Measurements from ENCODE around the gene SH3TC1. TPM values are rescaled to one million over a fixed set of nuclear protein-coding genes. Genes with fewer than 3 reads are reported as not detected.

SH3TC1 gene
- total RNA-seq, 1 experiment from 2014 or later = 7.8 TPM

- no peak for TF ChIP-seq CTCF (IDR thresholded peaks at IDR 0.05; ENCODE audit: unreplicated experiment)
- no peaks in the 10 kb centered on the region for H3K9me3 Mint-ChIP-seq (ENCODE audit: low read depth, unreplicated experiment)
- intact Hi-C loops (cut with micrococcal nuclease; ENCODE audit: unreplicated experiment) = loop anchor here (2.0 to 5.0 kb wide), 2 partner anchors 63 to 227 kb away; no protein-coding TSS in a partner anchor
- no TSS peak for BruUV-seq (replicated peaks)
- no peak overlapping the region for H3K4me3 Mint-ChIP-seq (ENCODE audit: low read depth, unreplicated experiment)
- peaks cover 14% of the 10 kb centered on the region for H3K27me3 Mint-ChIP-seq (ENCODE audit: unreplicated experiment)
- DNase-seq = no peak
- CTCF ChIA-PET = interaction anchor here (1.2 to 2.4 kb wide), 3 partner anchors 18 to 68 kb away, joined by 3 to 18 read pairs (median 16); partner anchors contain the start of gene SH3TC1
- no peaks in the 10 kb centered on the region for H3K4me1 Mint-ChIP-seq (ENCODE audit: low read depth, unreplicated experiment)
- no peak overlapping the region for H3K27ac Mint-ChIP-seq (ENCODE audit: unreplicated experiment)
- H3K36me3 Mint-ChIP-seq (ENCODE audit: insufficient read depth, unreplicated experiment) = no peaks in the 10 kb centered on the region
These were observed 23.4 kb upstream of the SH3TC1 start for GRCh38 chr4:8175686-8176085.

GRCh38 chr4:8176547-8177399 is 22.3 kb upstream of the SH3TC1 start:
- Mint-ChIP-seq H3K4me3 (ENCODE audit: low read depth, unreplicated experiment) (no peak overlapping the region), H3K36me3 (ENCODE audit: insufficient read depth, unreplicated experiment) (no peaks in the 10 kb centered on the region), H3K9me3 (ENCODE audit: low read depth, unreplicated experiment) (no peaks in the 10 kb centered on the region), H3K27me3 (ENCODE audit: unreplicated experiment) (peaks cover 5% of the 10 kb centered on the region), H3K4me1 (ENCODE audit: low read depth, unreplicated experiment) (no peaks in the 10 kb centered on the region), H3K27ac (ENCODE audit: unreplicated experiment) (no peak overlapping the region)
- DNase-seq = peak; percentile 59
- no TSS peak for BruUV-seq (replicated peaks)
- CTCF ChIA-PET = interaction anchor here (0.6 to 2.4 kb wide), 16 partner anchors 11 to 226 kb away, joined by 3 to 18 read pairs (median 5); partner anchors contain the start of gene SH3TC1
- TF ChIP-seq CTCF (IDR thresholded peaks at IDR 0.05; ENCODE audit: unreplicated experiment) = peak; percentile 63
- intact Hi-C loops (cut with micrococcal nuclease; ENCODE audit: unreplicated experiment) = loop anchor here (2.0 to 5.0 kb wide), 2 partner anchors 62 to 226 kb away; no protein-coding TSS in a partner anchor

- intact Hi-C loops (cut with micrococcal nuclease; ENCODE audit: unreplicated experiment) = loop anchor here (2.0 to 5.0 kb wide), 2 partner anchors 61 to 225 kb away; no protein-coding TSS in a partner anchor
- Mint-ChIP-seq H3K4me3 (ENCODE audit: low read depth, unreplicated experiment) (no peak overlapping the region), H3K27me3 (ENCODE audit: unreplicated experiment) (no peaks in the 10 kb centered on the region), H3K9me3 (ENCODE audit: low read depth, unreplicated experiment) (no peaks in the 10 kb centered on the region), H3K4me1 (ENCODE audit: low read depth, unreplicated experiment) (no peaks in the 10 kb centered on the region), H3K36me3 (ENCODE audit: insufficient read depth, unreplicated experiment) (no peaks in the 10 kb centered on the region), H3K27ac (ENCODE audit: unreplicated experiment) (no peak overlapping the region)
- no peak for DNase-seq
- CTCF ChIA-PET = interaction anchor here (0.9 to 2.4 kb wide), 9 partner anchors 11 to 225 kb away, joined by 3 to 18 read pairs (median 6); partner anchors contain the start of gene SH3TC1
- no TSS peak for BruUV-seq (replicated peaks)
- no peak for TF ChIP-seq CTCF (IDR thresholded peaks at IDR 0.05; ENCODE audit: unreplicated experiment)
These were observed 21.5 kb upstream of the SH3TC1 start for GRCh38 chr4:8177552-8177951.

- Mint-ChIP-seq H3K9me3 (ENCODE audit: low read depth, unreplicated experiment) (no peaks in the 10 kb centered on the region), H3K27ac (ENCODE audit: unreplicated experiment) (no peak overlapping the region), H3K36me3 (ENCODE audit: insufficient read depth, unreplicated experiment) (no peaks in the 10 kb centered on the region), H3K4me1 (ENCODE audit: low read depth, unreplicated experiment) (no peaks in the 10 kb centered on the region), H3K4me3 (ENCODE audit: low read depth, unreplicated experiment) (no peak overlapping the region), H3K27me3 (ENCODE audit: unreplicated experiment) (no peaks in the 10 kb centered on the region)
- no TSS peak for BruUV-seq (replicated peaks)
- DNase-seq = no peak
- intact Hi-C loops (cut with micrococcal nuclease; ENCODE audit: unreplicated experiment) = loop anchor here (2.0 to 5.0 kb wide), 2 partner anchors 61 to 224 kb away; no protein-coding TSS in a partner anchor
- no peak for TF ChIP-seq CTCF (IDR thresholded peaks at IDR 0.05; ENCODE audit: unreplicated experiment)
- CTCF ChIA-PET = no interaction called here
These were observed 21.1 kb upstream of the SH3TC1 start for GRCh38 chr4:8177956-8178355.

Measured in Calu3 (cell line).